ENCODE results near the gene BCL2.

BCL2 gene

DNA sequence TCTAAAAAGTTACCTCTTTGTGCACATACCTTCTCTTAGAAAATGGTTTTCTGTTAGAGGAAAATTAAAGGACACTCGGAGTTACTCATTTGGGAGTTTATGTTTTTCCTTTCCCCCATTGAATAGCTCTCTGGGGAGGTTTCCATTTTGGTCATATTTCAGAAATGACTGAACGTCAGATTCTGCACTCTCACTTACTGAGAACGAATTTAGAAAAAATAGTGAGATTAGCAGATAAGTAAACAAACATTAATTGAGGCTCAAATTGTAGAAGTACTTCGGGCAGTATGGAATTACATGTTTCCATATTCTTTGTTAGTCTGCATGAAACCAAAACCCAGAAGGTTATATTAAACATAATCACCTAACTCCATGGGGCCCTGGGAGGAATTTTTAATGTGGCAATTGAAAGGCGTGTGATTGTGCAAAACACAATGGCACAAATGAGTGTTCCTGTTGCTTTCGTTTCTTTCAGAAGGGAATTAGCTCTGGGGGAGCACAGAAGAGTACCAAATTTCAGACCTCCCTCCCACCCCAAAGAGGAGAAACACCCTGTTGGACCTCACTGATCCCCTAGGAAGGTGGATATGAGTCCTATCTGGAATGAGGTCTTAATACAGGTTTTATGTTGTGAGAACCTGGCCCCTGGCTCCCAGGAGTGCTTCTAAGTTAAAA, 212.3 kb downstream of the BCL2 start:
- no peak for DNase-seq (ENCODE audit: low read depth)

- DNase-seq (ENCODE audit: low read depth): no peak
Observed at GRCh38 chr18:63106727-63107126, 212.8 kb downstream of the BCL2 start.

DNA sequence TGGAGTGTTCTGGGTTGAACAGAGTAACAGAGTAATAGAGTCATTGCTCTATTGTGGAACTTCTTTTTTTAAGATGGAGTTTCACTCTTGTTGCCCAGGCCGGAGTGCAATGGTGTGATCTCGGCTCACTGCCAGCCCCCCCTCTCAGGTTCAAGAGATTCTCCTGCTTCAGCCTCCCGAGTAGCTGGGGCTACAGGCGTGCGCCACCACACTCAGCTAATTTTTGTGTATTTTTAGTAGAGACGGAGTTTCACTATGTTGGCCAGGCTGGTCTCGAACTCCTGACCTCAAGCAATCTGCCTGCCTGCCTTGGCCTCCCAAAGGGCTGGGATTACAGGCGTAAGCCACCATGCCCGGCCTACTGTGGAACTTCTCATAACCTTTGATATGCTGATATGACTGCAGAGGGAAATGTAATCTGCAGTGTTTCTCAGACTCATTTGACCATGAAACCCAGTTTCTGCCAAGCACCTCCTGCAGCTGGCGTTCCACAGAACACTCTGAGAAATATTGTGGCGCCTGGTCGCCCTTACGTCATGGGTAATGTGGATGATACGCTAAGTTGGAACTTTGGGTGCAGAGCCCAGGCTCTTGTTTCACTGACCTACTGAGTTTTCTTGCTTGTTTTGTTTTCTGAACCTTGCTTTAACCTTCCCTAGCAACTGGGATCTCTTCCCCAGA, 213.8 kb downstream of the BCL2 start:
- DNase-seq (ENCODE audit: low read depth): no peak

DNA sequence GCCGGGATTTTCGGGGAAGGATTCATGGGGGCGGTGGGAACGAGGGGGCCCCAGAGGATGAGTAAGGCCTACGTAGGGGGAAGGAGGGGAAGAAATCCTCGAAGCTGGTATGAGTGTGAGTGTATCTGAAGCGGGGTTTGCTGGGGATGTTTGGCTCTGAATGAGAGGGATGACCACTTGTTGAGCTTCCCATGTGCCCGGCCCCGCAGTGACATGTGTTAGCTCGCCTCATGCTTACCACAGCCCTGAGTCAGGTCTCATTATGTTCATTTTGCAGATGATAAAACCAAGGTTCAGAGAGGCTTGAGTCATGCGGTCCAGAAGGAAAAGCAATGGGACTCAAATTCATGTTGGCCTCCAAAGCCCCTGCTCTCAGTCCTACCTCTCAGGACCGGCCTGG, 214.7 kb downstream of the BCL2 start:
- no peak for DNase-seq (ENCODE audit: low read depth)

DNA sequence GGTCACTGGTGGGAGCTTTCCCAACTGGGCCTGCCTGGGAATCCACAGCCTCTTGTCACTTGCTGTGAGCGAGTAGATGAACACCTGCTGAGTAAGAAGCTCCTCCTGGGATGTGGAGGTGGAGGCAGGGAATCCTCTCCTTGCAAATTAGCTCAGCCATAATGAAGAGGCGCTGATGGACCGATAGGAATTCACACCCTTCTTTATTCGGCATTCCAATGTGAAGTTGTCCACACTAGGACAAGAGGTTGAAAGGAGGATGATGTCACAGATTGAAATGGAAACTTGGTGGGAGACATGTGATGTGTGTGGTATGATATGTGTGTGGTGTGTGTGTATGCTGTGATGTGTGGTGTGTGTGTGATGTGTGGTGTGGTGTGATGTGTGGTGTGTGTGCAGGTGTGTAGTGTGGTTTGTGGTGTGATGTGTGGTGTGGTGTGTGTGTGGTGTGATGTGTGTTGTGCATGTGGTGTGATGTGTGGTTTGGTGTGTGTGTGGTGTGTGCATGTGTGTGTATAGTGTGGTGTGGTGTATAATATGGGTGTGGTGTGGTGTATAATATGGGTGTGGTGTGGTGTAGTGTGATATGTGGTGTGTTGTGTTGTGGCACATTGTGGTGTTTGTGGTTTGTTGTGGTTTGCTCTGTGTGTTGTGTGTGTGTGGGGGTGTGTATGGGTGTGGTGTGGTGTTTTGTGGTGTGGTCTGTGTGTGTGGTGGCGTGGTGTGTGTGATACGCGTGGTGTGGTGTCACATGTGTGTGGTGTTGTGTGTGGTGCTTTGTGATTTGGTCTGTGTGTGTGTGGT, 216.4 kb downstream of the BCL2 start:
- no peak for DNase-seq (ENCODE audit: low read depth)

- DNase-seq (ENCODE audit: low read depth): no peak
Observed at GRCh38 chr18:63100630-63101055, 218.9 kb downstream of the BCL2 start.

DNA sequence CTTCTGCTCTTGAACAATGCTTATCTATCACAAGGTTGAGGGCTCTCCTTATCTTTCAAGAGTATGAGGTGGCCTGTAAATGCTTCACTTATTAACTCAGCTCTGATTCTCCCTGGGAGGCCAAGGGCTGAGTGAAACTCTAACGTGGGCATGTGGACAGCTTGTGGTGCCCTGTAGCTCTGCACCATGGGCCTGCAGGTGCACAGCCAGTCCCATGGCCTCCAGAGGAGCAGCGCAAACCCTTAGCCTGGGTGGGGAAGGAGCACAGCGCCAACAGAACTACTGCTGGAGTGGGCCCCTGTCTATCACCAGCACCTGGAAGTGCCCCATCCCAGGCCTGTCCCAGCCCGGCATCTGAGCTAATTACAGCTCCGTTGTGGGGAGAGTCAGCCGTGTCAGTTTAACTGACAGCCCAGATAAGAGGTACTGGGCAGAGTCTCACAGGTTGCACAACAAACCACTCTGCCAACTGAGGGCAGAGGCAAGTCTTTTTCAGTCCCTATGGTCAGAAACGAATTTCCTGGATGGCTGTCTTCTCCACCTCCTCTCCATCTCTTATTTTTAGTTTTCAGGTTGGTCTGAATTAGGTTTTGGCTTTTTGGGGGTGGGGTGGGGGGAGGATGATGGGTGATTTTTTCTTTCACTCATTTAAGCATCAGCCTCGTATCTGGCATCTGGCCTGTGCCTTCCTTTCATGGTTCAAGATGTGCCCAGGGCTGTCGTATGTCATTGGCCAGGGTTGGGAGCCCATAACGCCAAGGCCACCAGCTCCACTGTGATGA, 219.5 kb downstream of the BCL2 start:
- no peak for DNase-seq (ENCODE audit: low read depth)

DNA sequence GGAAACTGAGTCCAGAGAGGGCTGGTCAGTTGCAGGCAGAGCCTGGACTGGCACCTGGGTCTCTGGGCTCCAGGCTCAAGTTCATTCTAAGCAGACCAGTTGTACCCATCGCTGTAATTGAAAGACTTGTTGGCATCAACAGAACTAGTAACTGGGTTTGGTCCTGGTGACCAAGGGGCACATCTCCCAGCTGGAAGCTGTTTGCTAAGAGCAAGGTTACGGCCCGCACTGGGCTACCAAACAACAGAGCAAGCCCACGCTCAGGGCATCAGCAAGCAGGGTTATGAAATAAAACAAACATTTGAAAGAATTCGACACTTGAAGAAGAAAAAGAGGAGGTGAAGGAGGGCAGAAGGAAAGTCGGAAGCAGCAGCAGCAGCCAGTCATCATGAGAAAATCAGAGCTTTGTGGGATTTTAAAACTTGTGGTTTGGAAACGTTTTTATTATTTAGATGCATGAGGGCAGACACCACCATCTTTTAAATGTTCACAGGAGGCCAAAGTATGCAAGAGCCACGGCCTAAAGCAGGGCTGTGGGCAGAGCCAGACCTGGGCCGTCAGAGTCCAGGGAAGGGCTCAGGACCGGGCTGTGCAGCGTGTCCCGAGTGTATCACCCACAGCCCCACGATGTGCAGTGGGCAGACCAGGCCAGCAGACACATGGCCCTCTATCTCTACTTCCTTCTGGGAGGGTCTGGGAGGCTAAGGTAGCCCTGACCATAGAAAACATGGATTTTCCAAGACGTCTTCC, 220.3 kb downstream of the BCL2 start:
- DNase-seq (ENCODE audit: low read depth): no peak

GRCh38 chr18:63098018-63098981, 221.3 kb downstream of the BCL2 start:
- no peak for DNase-seq (ENCODE audit: low read depth)

DNA sequence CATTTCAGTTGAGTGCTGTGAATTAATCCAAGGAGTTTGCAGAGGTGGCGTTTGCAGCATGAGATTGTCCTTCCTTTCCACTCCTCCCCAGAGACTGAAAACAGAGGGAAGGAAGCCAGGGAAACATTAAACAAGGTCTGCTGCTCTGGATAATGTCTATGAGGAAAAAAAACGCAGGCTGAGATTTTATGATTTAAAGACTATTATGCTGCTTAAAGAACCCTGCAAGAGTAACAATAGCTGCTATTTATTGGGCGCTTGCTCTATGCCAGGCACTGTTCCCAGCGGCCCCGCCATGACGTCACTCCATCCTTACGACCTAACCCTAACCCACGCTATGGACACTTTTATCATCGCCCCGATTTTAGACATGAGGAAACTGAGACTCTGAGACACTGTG, 222.4 kb downstream of the BCL2 start:
- no peak for DNase-seq (ENCODE audit: low read depth)

DNA sequence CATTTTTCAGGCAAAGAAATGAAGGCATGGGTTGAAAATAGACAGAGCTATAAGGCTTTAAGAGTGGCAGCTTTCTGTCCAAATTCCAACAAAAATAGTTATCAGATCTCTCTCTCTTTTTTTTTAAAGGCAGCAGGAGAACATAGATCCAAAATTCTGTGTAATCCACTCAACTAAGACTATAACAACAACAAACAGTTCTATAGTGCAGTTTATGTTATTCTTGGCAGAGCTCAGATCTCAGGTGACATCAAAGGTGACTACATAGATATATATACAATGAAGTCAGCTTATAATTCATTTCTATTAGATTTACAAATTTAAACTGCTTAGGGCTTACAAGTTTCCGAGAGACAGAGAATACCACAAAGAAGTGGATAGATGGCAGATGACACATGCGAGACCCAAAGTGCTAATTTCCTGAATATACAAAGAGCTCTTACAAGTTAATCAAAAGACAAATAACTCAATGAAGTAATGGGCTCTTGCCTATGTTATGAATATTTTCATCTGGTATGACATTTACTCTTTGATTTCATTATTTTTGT, 223.2 kb downstream of the BCL2 start:
- DNase-seq (ENCODE audit: low read depth): no peak

DNA sequence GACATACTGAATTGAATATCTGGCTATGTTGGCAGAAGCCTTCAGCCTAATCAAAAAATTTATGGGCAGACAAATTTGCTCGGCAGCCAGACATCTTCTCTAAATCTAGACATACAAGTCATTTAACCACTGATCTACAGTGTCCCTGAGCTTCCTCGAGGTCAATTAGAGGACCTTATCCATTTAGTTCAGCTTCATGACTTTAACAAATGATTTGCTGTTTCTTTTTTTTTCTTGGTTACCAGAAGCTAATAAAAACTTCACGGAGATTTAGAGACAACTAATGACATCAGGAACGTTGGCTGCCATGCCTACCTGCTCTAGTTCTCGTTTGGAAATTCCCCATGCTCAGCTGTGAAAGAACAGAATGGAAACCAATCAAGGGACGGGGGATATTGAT, 223.8 kb downstream of the BCL2 start:
- DNase-seq (ENCODE audit: low read depth): no peak

- no peak for DNase-seq (ENCODE audit: low read depth)
Observed at GRCh38 chr18:63091671-63092364, 227.8 kb downstream of the BCL2 start.

GRCh38 chr18:63090334-63090733, 229.2 kb downstream of the BCL2 start:
- DNase-seq (ENCODE audit: low read depth): no peak

DNA sequence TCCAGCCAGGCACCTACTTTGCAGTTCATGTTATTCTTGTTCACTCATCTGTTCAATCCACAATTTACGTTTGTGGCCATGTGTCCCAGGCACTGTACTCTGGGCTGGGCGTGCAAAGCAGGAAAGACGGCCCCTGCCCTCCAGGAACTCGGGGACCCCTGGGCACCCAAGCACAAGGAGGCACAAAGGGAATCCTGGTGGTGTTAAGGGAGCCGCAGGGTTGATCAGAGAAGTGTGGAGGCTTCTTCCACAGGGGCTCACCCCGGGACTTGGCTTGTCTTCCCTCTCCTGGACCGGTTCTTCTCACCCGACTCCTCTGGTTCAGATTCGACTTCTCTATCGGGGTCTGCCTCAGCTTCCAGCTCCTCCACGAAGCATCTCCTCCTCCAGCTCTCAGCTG, 230.5 kb downstream of the BCL2 start:
- DNase-seq (ENCODE audit: low read depth): no peak

DNA sequence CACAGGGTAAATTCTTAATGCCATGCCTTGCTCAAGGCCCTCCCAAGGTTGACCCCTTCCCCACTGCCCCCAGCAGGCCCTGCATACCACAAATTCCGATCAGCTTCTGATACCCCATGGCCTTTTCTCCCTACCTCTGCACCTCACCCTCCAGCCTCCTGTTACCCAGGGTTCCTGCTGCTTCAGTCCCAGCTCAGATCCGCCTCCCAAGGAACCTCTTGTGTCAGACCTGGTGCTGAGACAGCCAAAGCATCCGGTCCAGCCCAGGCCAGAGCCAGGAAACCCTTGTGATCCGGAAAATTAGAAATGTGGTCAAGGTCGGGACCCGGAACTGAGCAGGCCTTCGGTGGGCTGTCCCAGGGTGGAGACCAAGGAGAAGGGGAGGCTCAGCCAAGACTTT, 231.3 kb downstream of the BCL2 start:
- DNase-seq (ENCODE audit: low read depth): no peak

GRCh38 chr18:63087421-63088230, 231.9 kb downstream of the BCL2 start:
- no peak for DNase-seq (ENCODE audit: low read depth)

- DNase-seq (ENCODE audit: low read depth): no peak
Observed at GRCh38 chr18:63085611-63086010, 234.0 kb downstream of the BCL2 start.

DNA sequence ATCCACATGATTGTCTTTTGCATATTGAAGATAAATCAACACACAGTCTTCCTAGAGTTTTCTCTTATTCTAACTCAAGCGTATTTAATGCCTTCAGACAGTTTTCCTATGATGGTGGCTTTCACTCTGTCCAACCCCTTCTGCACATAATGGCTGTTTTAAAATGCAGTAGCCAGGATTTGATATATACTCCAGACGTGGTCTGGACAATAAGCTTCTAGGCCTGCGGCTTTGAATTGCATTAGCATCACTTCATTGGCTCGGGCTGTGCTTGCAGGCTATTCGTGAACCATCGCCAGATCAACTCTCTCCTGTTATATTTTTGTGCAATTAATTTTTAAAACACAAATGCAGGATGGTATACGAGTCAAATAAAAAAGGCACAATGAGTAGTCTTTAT, 235.3 kb downstream of the BCL2 start:
- no peak for DNase-seq (ENCODE audit: low read depth)

Measured in activated T-cell treated with anti-CD3 and anti-CD28 coated beads for 24 hours (primary cell).